ENCODE data around the gene SARS1. TPM values are rescaled to one million over a fixed set of nuclear protein-coding genes. Genes with fewer than 3 reads are reported as not detected.
A peak's percentile ranks its signal among the peaks of the same experiment; 100 is the strongest.

SARS1 gene
- polyA plus RNA-seq, 1 of the 3 experiments (the other 2 are of a cell fraction) = 98.3 TPM

DNA sequence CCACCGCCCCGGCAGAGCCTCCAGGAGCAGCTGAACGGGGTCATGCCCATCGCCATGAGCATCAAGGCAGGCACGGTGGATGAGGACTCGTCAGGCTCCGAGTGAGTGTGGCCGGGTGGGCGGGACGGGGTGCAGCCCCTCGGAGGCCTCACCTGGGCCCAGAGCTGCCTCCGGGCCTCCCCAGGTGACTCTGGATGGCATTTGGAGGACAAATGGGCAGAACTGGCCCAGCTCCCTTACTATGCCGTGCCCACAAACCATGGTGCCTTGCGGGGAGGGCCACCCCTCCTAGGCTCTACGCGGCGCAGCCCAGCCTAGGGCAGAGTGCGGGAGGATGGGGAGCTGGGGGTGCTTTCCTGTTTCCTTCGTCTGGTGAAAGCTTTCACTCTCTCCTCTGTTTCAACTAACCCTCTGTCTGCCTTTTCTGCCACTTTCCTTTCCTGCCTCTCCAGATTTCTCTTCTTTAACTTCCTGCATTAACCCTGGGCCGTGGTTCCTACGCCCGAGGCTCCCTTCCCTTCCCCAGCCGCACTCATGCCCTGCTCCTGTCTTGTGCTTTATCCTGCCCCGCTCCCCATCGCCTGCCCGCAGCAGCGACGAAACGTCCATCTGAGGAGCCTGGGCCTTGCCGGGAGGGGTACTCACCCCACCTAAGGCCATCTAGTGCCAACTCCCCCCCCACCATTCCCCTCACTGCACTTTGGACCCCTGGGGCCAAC, 60.0 kb downstream of the SARS1 start:
- CTCF ChIA-PET = interaction anchor here (1.0 to 1.6 kb wide), 2 partner anchors 10 to 125 kb away, joined by 5 read pairs; no protein-coding TSS in a partner anchor
- no peak for DNase-seq
- no peak overlapping the region for H3K9ac ChIP-seq
- no peaks in the 10 kb centered on the region for H3K9me3 ChIP-seq
- no peaks in the 10 kb centered on the region for H3K9me2 ChIP-seq
- H2AFZ ChIP-seq (ENCODE audit: low read depth) = no peak overlapping the region
- no peak for TF ChIP-seq POLR2AphosphoS5 (IDR thresholded peaks at IDR 0.05; ENCODE audit: low read depth, low read length)
- no peak for TF ChIP-seq RCOR1 (IDR thresholded peaks at IDR 0.05; ENCODE audit: low read length)
- no peak for TF ChIP-seq SMC3 (IDR thresholded peaks at IDR 0.05; ENCODE audit: low read depth, low read length)
- TF ChIP-seq GABPA (IDR thresholded peaks at IDR 0.05; ENCODE audit: low read depth) = no peak
- TF ChIP-seq GATA2 (CRISPR knock-in tag; IDR thresholded peaks at IDR 0.05) = no peak
- no peak for TF ChIP-seq FOXM1 (IDR thresholded peaks at IDR 0.05; ENCODE audit: low read depth)
- no peak overlapping the region for H3K4me2 ChIP-seq
- H3K36me3 ChIP-seq (replicated peaks in 1 of 2; ENCODE audit: control insufficient read depth in 1 of 2, insufficient read depth in 2 of 2, low read length in 1 of 2) = no peaks in the 10 kb centered on the region
- POLR2A ChIA-PET = no interaction called here
- H3F3A ChIP-seq (replicated peaks; ENCODE audit: insufficient read depth) = peaks cover 15% of the 10 kb centered on the region
- WGBS (ENCODE audit: low lambda C conversion rate) = 96% methylated on average over 13 of the region's 30 CpGs
- peaks cover 15 to 25% of the 10 kb centered on the region in 2 experiments for H3K4me1 ChIP-seq (ENCODE audit: control insufficient read depth in 1 of 2, insufficient read depth in 2 of 2, low read depth in 1 of 2, low read length in 1 of 2)
- no peak overlapping the region; a peak in 1 of 4 replicates for H3K27ac ChIP-seq (ENCODE audit: low read depth in 2 of 2, low read length in 1 of 2)
- no peaks in the 10 kb centered on the region for H3K79me2 ChIP-seq (ENCODE audit: insufficient read depth)
- H3K27me3 ChIP-seq (ENCODE audit: insufficient read depth) = no peaks in the 10 kb centered on the region
- H3K4me3 ChIP-seq (ENCODE audit: low read depth in 2 of 2, low read length in 1 of 2) = no peak overlapping the region
- H4K20me1 ChIP-seq (ENCODE audit: insufficient read depth) = no peaks in the 10 kb centered on the region

DNA sequence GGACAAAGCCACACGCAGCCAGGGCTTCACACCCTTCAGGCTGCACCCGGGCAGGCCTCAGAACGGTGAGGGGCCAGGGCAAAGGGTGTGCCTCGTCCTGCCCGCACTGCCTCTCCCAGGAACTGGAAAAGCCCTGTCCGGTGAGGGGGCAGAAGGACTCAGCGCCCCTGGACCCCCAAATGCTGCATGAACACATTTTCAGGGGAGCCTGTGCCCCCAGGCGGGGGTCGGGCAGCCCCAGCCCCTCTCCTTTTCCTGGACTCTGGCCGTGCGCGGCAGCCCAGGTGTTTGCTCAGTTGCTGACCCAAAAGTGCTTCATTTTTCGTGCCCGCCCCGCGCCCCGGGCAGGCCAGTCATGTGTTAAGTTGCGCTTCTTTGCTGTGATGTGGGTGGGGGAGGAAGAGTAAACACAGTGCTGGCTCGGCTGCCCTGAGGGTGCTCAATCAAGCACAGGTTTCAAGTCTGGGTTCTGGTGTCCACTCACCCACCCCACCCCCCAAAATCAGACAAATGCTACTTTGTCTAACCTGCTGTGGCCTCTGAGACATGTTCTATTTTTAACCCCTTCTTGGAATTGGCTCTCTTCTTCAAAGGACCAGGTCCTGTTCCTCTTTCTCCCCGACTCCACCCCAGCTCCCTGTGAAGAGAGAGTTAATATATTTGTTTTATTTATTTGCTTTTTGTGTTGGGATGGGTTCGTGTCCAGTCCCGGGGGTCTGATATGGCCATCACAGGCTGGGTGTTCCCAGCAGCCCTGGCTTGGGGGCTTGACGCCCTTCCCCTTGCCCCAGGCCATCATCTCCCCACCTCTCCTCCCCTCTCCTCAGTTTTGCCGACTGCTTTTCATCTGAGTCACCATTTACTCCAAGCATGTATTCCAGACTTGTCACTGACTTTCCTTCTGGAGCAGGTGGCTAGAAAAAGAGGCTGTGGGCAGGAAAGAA, 61.1 kb downstream of the SARS1 start:
- POLR2A ChIA-PET = no interaction called here
- 56% methylated on average over 15 of the region's 24 CpGs for WGBS (ENCODE audit: low lambda C conversion rate)
- CTCF ChIA-PET = interaction anchor here (0.7 to 1.0 kb wide), 2 partner anchors 11 to 257 kb away, joined by 3 to 5 read pairs; no protein-coding TSS in a partner anchor
- Histone ChIP-seq H3K9me2 (no peaks in the 10 kb centered on the region), H3K4me2 (peak overlapping the region; percentile 12), H3K4me3 (ENCODE audit: low read depth in 2 of 2, low read length in 1 of 2) (no peak overlapping the region), H3K27me3 (ENCODE audit: insufficient read depth) (no peaks in the 10 kb centered on the region), H3K9me3 (no peaks in the 10 kb centered on the region), H3F3A (replicated peaks; ENCODE audit: insufficient read depth) (peaks cover 16% of the 10 kb centered on the region), H2AFZ (ENCODE audit: low read depth) (no peak overlapping the region), H3K27ac (ENCODE audit: low read depth in 2 of 2, low read length in 1 of 2) (peak overlapping the region in 1 of 2 experiments; percentile 83; a peak in 2 of 4 replicates), H4K20me1 (ENCODE audit: insufficient read depth) (no peaks in the 10 kb centered on the region), H3K36me3 (replicated peaks in 1 of 2; ENCODE audit: control insufficient read depth in 1 of 2, insufficient read depth in 2 of 2, low read length in 1 of 2) (no peaks in the 10 kb centered on the region), H3K9ac (no peak overlapping the region; the same call in 1 of the 2 replicates), H3K79me2 (ENCODE audit: insufficient read depth) (no peaks in the 10 kb centered on the region), H3K4me1 (ENCODE audit: control insufficient read depth in 1 of 2, insufficient read depth in 2 of 2, low read depth in 1 of 2, low read length in 1 of 2) (peaks cover 15 to 25% of the 10 kb centered on the region in 2 experiments)
- no peak for TF ChIP-seq USF1 (IDR thresholded peaks at IDR 0.05; ENCODE audit: borderline replicate concordance, low read depth)
- TF ChIP-seq TCF12 (IDR thresholded peaks at IDR 0.05) = peak; percentile 74
- no peak for TF ChIP-seq EZH2phosphoT487 (IDR thresholded peaks at IDR 0.05; ENCODE audit: borderline replicate concordance, low read depth)
- no peak for TF ChIP-seq RFX5 (IDR thresholded peaks at IDR 0.05; ENCODE audit: low read length)
- no peak for TF ChIP-seq RAD21 (IDR thresholded peaks at IDR 0.05; ENCODE audit: low read length)
- TF ChIP-seq TAF1 (IDR thresholded peaks at IDR 0.05; ENCODE audit: borderline replicate concordance, low read depth, low read length) = no peak
- no peak for TF ChIP-seq SMC3 (IDR thresholded peaks at IDR 0.05; ENCODE audit: low read depth, low read length)
- TF ChIP-seq YY1 (IDR thresholded peaks at IDR 0.05; ENCODE audit: low read depth) = no peak
- TF ChIP-seq MEF2A (IDR thresholded peaks at IDR 0.05; ENCODE audit: borderline replicate concordance, low read depth) = no peak
- no peak for TF ChIP-seq CHD2 (IDR thresholded peaks at IDR 0.05; ENCODE audit: low read length, partially characterized antibody)
- TF ChIP-seq, protein P1, sequence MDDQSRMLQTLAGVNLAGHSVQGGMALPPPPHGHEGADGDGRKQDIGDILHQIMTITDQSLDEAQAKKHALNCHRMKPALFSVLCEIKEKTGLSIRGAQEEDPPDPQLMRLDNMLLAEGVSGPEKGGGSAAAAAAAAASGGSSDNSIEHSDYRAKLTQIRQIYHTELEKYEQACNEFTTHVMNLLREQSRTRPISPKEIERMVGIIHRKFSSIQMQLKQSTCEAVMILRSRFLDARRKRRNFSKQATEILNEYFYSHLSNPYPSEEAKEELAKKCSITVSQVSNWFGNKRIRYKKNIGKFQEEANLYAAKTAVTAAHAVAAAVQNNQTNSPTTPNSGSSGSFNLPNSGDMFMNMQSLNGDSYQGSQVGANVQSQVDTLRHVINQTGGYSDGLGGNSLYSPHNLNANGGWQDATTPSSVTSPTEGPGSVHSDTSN (IDR thresholded peaks at IDR 0.05) = no peak
- TF ChIP-seq MAX (IDR thresholded peaks at IDR 0.05; ENCODE audit: low read depth) = 0 out of 2 replicates have a peak, but pooled peaks have one; percentile 50
- no peak for TF ChIP-seq GABPA (IDR thresholded peaks at IDR 0.05; ENCODE audit: low read depth)
- TF ChIP-seq FOSL2 (IDR thresholded peaks at IDR 0.05; ENCODE audit: borderline replicate concordance, low read depth) = peak; percentile 70
- no peak for TF ChIP-seq ZBTB33 (IDR thresholded peaks at IDR 0.05; ENCODE audit: borderline replicate concordance, low read depth)
- peak; percentile 40; the same call in 1 of the 2 replicates for TF ChIP-seq FOXJ3 (CRISPR knock-in tag; IDR thresholded peaks at IDR 0.05)
- no peak for TF ChIP-seq RXRA (IDR thresholded peaks at IDR 0.05; ENCODE audit: borderline replicate concordance, low read depth)
- TF ChIP-seq JUND (IDR thresholded peaks at IDR 0.05) = peak; percentile 40; the same call in 1 of the 2 replicates
- DNase-seq = peak; percentile 65
